ENCODE measurements around the gene DPYD. TPM values are rescaled to one million over a fixed set of nuclear protein-coding genes. Genes with fewer than 3 reads are reported as not detected.

DPYD gene
- total and polyA plus RNA-seq, 8 donors, result 2.7 to 24.5 (median 9.4) TPM

- ATAC-seq (no peak), DNase-seq (no peak), FAIRE-seq (no peak)
- no peak overlapping the region for H3K4me3 ChIP-seq
- WGBS, 2 donors, result 98 to 99% methylated on average over 2 of the region's 2 CpGs
- no peaks in the 10 kb centered on the region for H3K27me3 ChIP-seq
- no peak for TF ChIP-seq CTCF (IDR thresholded peaks at IDR 0.05)
- H3K9me3 ChIP-seq, result no peaks in the 10 kb centered on the region
- H3K36me3 ChIP-seq, result no peaks in the 10 kb centered on the region
- H3K27ac ChIP-seq, result no peak overlapping the region
- H3K4me1 ChIP-seq, result no peaks in the 10 kb centered on the region
- intact Hi-C loops (cut with DNase I), result no loop called here
Observed at GRCh38 chr1:97095764-97096163, 825.1 kb downstream of the DPYD start.

- no peaks in the 10 kb centered on the region for H3K27me3 ChIP-seq
- ATAC-seq (no peak), DNase-seq (no peak), FAIRE-seq (no peak)
- no peaks in the 10 kb centered on the region for H3K9me3 ChIP-seq
- no peaks in the 10 kb centered on the region for H3K4me1 ChIP-seq
- TF ChIP-seq CTCF (IDR thresholded peaks at IDR 0.05), result no peak
- WGBS, 2 donors, result 77 to 83% methylated on average over 6 of the region's 6 CpGs
- intact Hi-C loops (cut with DNase I), result no loop called here
- H3K36me3 ChIP-seq, result no peaks in the 10 kb centered on the region
- H3K27ac ChIP-seq, result no peak overlapping the region
- no peak overlapping the region for H3K4me3 ChIP-seq
Observed at GRCh38 chr1:97094247-97094972, 826.4 kb downstream of the DPYD start.

GRCh38 chr1:97093741-97094140, 827.1 kb downstream of the DPYD start:
- FAIRE-seq, result no peak
- WGBS, 2 donors, result 59 to 79% methylated on average over 3 of the region's 3 CpGs
- intact Hi-C loops (cut with DNase I), result no loop called here
- no peaks in the 10 kb centered on the region for H3K27me3 ChIP-seq
- TF ChIP-seq CTCF (IDR thresholded peaks at IDR 0.05), result no peak
- H3K9me3 ChIP-seq, result no peaks in the 10 kb centered on the region
- no peaks in the 10 kb centered on the region for H3K4me1 ChIP-seq
- DNase-seq, result no peak
- no peak overlapping the region for H3K27ac ChIP-seq
- H3K4me3 ChIP-seq, result no peak overlapping the region
- no peak for ATAC-seq
- H3K36me3 ChIP-seq, result no peaks in the 10 kb centered on the region

GRCh38 chr1:97092824-97093223, 828.0 kb downstream of the DPYD start:
- H3K27me3 ChIP-seq, result no peaks in the 10 kb centered on the region
- no peak for FAIRE-seq
- no peak overlapping the region for H3K4me3 ChIP-seq
- no peak for TF ChIP-seq CTCF (IDR thresholded peaks at IDR 0.05)
- intact Hi-C loops (cut with DNase I), result no loop called here
- no peaks in the 10 kb centered on the region for H3K36me3 ChIP-seq
- H3K4me1 ChIP-seq, result no peaks in the 10 kb centered on the region
- H3K9me3 ChIP-seq, result no peaks in the 10 kb centered on the region
- DNase-seq, result no peak
- H3K27ac ChIP-seq, result no peak overlapping the region
- ATAC-seq, result no peak

- ATAC-seq, result no peak
Observed at GRCh38 chr1:97091679-97092078, 829.2 kb downstream of the DPYD start.

More at GRCh38 chr1:97091679-97092078, 829.2 kb downstream of the DPYD start:
- no peaks in the 10 kb centered on the region for H3K27me3 ChIP-seq
- intact Hi-C loops (cut with DNase I), result no loop called here
- no peak overlapping the region for H3K4me3 ChIP-seq
- TF ChIP-seq CTCF (IDR thresholded peaks at IDR 0.05), result no peak
- no peaks in the 10 kb centered on the region for H3K36me3 ChIP-seq
- no peak overlapping the region for H3K27ac ChIP-seq
- FAIRE-seq (no peak), DNase-seq (no peak)
- no peaks in the 10 kb centered on the region for H3K4me1 ChIP-seq
- H3K9me3 ChIP-seq, result no peaks in the 10 kb centered on the region

Data from pancreas (tissue), 10 donors.